ENCODE measurements around the gene RAB24.
"Not testable (repeated sequence)": the region's sequence is repeated elsewhere in the genome, so short reads cannot be mapped to it uniquely, and the experiment has no call there.

- not testable (repeated sequence) for TF ChIP-seq EZH2 (IDR thresholded peaks at IDR 0.05; ENCODE audit: insufficient read depth, low read length); CTCF (IDR thresholded peaks at IDR 0.05; ENCODE audit: insufficient read depth, low read depth, low read length)
Measured at GRCh38 chr5:177343000-177343399, 39.5 kb upstream of the RAB24 start.

Data from astrocyte (in vitro differentiated cells and primary cell).